NCI-H1417 treated with DMSO at 0.1 percent for 48 hours (cell line): ENCODE results near the gene ME1.

Source experiments
- DNase-seq: peaks from one replicate; lab custom pipeline; 2025; lab: John Stamatoyannopoulos, UW

Gene ME1

DNA sequence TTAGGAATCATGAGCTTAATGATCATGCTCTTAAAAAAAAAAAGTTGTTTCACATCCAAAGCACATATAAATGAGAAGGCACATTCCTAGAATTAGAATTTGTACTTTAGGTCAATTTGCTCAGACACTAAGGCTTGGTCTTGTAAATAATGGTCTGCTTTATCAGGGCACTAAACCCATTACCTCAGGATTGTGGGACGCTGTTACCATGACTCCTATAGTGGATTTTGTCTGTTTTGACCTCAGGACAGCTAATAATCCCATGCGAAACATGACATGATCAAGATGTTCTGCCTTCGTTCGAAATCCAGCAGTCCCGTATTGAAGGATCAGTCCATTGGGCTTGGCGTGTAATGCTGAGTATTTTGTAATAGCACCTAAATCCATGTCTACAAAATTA lies 240.2 kb downstream of the ME1 start:
- no peak for DNase-seq

DNA sequence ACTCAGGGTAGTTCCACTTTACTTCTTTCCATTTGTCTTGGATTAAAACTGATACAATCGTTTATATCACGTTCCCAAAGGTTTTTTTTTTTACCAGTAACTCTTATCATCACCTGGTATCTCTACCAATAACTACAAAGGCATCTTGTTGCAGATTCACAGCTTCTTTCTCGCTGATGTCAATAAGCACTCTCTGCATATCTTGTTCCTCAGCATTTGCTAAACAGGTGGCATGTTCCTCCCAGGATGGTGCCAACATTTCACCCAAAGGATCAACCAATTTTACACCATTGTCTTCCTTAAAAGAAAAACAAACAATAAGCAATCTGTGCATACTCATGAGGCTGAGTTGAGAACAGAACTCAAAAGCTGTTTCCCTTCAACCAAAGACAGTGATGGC lies 242.3 kb downstream of the ME1 start:
- no peak for DNase-seq

DNA sequence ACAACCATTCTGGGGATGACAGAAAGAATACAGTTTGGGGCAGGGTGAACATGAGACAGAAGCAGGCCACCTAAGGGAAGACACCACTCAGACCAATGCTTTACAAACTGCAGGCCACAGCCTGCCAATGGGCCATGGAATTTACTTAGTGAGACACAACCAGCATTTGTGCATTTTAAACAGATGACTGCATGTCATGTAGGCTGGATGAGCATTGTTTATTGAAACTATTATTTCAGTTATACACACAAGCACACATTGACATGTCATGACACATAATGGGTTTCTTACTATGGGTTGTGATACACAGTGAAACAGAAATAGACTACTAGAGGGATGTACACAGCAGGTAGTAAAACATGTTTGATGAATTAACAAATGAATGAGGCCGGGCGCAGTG lies 245.8 kb downstream of the ME1 start:
- DNase-seq = no peak

DNA sequence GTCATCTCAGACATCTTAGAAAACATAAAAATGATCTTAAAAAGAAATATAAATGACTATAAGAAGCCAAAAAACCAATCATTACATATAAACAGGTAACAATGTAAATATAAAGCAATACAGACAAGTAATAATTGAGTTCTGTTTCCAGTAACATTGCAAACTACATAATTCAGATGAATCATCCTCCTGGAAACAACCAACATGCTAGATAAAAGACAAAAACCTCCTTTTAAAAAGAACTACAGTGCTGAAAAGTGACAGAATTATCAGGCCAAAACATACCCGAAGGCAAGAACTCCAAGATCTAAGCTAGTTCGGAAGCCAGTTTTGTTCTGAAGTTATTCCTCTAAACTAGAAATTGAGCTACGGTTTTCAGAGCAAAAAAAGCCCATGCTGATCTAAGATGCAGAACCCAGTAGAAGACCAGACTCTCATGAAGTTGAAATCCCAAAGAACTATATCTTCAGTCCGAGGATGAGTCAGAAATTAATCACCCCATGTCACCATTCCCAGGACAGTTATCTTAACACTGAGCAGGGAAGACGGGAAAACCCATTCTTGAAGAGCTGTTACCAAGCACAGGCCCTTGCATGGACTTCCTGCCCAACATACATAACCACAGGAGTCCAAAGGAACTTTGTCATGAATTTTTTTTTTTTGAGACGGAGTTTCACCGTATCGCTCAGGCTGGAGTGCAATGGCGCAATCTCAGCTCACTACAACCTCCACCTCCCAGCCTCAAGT lies 247.6 kb downstream of the ME1 start:
- no peak for DNase-seq

DNA sequence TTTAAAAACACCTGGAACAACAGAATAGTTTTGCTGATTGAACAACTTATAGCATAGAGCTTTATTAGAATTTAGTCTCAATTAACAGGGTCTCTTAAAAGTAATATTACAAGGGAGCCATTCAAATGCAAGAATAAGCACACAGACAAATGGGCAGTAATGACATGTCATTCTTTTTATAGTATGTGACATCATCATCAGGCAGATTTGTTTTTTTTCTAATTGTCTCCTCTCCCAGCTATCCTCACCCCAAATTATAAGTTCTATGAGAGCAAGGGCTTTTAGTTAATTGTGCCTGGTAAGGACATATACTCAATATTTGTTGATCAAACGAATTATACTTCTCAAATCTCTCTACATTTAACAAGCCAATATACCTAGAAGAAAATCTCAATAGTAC lies 248.7 kb downstream of the ME1 start:
- DNase-seq = no peak

DNA sequence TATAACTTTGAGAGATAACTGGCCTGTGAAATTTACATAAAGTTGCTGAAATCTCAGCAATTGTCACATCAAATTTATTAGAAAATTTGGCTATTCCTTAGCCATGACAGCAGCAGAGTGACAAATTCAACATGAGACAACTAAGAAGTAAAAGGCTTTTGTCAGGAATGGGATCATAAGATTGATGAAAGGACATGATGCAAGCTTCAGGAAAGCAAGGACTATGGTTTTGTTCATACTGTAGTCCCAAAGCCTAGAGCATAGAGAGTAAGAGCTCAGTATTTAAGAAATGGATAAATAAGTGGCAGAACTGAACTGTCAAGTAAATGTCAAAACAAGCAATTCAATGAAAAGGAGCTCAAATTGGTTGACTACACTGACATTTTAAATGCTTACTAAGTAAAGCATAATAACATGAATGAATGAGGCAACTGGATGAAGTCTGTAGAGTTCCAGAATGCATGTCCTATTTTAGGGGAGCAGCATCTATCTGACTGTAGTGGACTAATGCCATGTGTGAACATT lies 250.4 kb downstream of the ME1 start:
- DNase-seq = no peak

DNA sequence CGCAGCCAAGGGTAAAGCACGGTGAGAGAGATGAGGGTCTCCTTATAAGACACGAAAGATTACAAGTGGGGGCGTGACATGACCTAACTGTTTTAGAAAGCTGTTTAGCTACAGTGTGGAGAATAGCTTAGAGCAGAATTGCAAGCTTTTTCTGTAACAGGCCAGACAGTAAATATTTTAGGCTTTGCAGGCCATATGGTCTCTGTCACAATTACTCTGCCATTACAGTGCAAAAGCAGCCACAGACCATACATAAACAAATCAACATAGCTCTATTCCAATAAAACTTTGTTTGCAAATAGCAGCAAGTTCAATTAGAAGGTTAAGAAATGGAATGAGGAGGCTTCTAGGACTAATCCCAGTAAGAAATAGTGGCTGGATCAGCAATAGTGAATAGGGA lies 254.6 kb downstream of the ME1 start:
- no peak for DNase-seq

DNA sequence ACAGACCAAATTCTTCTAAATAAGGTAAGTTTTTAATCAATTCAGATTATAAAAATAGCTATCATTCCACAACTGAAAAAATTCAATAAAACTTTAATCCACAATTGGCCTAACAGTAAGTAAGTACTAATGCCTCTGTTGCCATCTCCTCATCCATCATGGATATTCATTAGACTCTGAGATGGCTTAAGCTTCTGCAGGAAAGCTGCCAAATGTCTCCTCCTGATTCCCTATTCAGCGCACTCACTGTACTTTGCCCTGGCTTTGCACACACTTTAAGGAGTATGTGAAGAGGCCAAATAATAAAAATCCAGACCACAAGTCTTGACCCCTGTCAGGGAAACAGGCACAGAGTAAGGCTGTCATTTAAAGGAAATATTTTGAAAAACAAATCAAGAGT lies 261.3 kb downstream of the ME1 start:
- no peak for DNase-seq

DNA sequence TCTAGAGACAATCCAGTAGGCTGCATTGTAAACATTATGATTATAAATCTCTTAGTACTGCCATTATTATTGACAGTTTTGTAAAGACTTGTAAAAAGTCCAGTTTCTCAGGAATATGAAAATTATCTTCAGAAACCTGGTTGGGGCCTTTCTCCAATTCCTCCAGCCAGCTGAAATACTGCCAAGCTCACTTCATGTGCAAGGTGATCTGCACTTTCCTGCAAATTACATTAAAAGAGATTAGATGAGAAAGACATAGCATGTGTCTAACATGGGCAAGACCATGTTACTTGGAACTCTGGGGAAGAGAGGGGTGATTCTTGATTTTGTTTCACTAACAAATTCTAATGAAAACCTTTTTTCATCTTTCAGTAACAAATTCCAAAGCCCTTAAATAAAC lies 261.7 kb downstream of the ME1 start:
- DNase-seq = no peak

DNA sequence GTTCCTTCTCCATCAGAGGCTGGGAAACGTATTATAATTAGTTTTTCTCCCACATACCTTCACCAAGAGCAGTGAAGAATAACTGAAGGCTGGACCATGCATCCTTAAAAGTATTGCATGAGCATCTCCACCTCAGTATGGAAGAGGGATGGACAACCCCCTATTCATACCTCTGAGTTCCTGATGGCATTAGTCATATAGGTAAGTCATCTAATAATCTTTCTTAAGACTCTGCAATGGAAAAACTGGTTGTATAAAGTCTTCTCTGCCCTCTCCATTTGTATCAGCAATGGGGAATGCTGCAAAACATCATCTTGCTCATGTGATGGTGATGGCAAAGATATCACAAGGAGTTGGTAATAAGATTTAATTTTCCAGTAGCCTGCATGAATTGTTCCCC lies 262.3 kb downstream of the ME1 start:
- no peak for DNase-seq

DNA sequence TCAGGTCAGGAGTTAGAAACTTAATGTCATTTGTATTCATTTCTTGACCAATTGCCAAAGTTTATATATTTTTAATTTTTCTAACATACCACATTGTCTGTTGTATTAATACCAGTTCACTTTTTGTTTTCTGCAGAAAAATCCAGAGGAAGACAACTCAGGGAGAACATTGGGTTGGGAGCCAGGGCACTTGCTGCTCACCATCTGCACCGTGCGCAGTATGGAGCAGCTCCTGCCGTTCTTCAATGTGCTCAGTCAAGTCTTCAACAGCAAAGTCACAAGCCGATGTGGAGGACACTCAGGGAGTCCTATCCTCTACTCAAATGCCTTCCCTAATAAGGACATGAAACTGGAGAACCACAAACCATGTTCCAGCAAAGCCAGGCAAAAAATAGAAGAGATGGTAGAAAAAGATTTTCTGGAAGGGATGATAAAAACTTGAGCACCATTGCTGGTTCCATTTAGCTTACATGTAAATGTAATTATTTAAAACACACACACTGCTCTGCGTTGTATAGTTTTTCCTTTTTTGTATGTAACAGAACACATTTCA lies 263.0 kb downstream of the ME1 start:
- no peak for DNase-seq
